Amygdala (tissue), 56 donors: ENCODE results near the gene TAF1.
"Not testable (repeated sequence)": the region's sequence is repeated elsewhere in the genome, so short reads cannot be mapped to it uniquely, and the experiment has no call there.

Source experiments
- DNase-seq, 56 donors: peaks; one replicate each; lab custom pipeline; 2025; lab: John Stamatoyannopoulos, UW

Gene TAF1, protein sequence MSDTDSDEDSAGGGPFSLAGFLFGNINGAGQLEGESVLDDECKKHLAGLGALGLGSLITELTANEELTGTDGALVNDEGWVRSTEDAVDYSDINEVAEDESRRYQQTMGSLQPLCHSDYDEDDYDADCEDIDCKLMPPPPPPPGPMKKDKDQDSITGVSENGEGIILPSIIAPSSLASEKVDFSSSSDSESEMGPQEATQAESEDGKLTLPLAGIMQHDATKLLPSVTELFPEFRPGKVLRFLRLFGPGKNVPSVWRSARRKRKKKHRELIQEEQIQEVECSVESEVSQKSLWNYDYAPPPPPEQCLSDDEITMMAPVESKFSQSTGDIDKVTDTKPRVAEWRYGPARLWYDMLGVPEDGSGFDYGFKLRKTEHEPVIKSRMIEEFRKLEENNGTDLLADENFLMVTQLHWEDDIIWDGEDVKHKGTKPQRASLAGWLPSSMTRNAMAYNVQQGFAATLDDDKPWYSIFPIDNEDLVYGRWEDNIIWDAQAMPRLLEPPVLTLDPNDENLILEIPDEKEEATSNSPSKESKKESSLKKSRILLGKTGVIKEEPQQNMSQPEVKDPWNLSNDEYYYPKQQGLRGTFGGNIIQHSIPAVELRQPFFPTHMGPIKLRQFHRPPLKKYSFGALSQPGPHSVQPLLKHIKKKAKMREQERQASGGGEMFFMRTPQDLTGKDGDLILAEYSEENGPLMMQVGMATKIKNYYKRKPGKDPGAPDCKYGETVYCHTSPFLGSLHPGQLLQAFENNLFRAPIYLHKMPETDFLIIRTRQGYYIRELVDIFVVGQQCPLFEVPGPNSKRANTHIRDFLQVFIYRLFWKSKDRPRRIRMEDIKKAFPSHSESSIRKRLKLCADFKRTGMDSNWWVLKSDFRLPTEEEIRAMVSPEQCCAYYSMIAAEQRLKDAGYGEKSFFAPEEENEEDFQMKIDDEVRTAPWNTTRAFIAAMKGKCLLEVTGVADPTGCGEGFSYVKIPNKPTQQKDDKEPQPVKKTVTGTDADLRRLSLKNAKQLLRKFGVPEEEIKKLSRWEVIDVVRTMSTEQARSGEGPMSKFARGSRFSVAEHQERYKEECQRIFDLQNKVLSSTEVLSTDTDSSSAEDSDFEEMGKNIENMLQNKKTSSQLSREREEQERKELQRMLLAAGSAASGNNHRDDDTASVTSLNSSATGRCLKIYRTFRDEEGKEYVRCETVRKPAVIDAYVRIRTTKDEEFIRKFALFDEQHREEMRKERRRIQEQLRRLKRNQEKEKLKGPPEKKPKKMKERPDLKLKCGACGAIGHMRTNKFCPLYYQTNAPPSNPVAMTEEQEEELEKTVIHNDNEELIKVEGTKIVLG (N-terminal part only)

DNA sequence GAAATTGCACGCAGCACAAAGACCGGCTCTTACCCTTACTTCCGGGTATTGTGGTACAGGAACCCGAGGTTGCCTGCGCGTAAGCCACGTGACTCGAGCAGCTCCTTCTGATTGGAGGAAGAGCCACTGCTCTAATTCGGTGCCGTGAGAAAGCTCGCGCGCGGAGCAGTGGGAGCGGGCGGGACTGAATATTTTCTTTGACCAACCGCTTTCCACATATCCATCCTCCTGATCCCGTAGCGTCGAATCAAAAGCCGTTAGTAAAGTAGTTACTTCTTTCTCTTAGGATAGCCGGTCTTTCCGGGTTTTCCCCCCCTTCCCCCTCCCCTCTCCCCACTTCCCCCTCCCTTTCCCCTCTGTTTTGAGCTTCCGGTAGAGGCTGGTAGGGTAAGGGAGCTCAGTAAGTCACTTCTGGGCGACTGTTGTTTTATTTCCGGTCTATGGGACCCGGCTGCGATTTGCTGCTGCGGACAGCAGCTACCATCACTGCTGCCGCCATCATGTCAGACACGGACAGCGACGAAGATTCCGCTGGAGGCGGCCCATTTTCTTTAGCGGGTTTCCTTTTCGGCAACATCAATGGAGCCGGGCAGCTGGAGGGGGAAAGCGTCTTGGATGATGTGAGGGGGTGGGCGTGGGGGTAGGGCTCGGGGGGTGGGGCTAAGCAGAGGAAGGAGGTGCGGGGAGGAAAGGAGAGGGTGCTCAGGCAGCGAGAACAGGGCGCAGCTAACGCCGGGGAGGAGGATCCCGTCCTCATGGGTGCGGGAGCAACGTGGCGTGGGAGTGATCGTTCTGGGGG lies at the start of gene TAF1:
TSS of gene TAF1 (plus strand) at position 483 of the 799 bp plus-strand sequence. CDS start at position 501, 18 bp downstream.
- peak; percentile 10 to 96 (median 86) for DNase-seq

DNA sequence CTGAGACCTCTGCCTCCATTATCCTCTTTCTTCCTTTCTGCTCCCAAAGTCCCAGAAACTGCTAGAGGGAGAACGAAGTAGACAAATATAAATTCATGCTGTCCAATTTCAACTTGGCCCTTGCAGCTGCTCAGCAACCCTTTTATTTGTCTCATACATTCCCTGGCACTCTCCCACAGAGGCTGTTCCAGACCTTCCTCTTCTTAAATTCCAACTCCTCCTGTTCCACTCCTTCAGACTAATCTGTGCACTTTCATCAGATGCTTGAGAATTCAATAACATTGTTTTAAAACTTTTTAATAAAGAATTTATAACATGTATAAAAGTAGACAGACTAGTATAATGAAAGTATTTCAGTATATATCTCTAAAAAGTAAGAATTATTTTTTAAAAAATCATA lies 49.2 kb upstream of the TAF1 start:
- DNase-seq = not testable (repeated sequence)

DNA sequence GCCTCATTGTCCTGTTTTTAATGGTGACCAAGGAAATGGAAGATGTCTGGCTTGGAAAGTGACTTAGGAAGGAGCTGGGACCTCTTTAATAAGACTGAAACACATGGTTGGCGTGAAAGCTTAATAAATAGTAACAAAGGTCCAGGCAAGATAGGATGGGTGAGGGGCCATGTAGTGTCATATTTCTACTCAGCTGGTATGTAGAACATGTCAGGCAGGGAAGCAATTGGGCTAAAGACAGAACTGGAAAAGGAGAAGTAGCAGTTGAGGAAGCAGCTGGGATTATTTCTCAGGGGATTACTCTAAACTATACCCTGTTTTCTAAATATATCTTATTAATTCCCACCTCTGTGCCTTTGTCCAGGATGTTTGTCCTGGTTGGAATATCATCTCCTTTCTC lies 46.0 kb upstream of the TAF1 start:
- no peak for DNase-seq

GRCh38 chrX:71321731-71322130 lies 44.4 kb upstream of the TAF1 start:
- DNase-seq = no peak

- not testable (repeated sequence) for DNase-seq
Measured at GRCh38 chrX:71324452-71324851, 41.7 kb upstream of the TAF1 start.

DNA sequence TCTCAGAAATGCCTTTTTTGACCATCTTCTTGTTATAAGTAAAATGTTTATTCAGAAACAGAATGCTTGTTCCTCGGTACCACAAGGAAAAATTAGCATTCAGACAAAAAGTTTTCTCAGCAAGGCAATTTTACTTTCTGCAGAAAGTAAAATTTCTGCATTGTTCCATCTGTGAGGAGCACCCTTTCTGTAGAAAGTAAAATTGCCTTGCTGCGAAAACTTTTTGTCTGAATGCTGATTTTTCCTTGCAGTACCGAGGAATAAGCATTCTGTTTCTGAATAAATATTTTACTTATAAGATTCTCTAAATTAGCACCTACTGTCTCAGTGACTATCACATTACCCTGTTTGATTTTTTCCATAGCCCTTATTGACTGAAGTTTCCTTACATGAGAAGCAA lies 39.8 kb upstream of the TAF1 start:
- no peak for DNase-seq

DNA sequence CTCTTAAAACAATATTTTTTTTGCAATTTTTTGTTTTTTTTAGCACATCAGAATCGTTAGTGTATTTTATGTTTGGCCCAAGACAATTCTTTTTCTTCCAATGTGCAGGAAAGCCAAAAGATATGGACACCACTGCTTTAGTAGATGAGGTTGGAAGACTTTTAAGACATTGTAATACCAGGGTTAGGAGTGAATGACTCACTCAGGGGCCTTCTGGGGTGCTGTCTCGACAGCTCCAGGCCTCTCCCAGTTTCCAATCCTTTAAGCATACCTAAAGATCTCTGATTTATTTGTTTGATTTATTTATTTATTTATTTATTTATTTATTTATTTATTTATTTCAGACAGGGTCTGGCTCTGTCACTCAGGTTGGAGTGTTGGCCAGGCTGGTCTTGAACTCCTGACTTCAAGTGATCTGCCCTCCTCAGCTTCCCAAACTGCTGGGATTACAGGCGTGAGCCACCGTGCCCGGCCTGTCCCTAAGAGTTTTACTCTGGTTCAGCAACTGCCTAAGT lies 16.9 kb upstream of the TAF1 start:
- DNase-seq = not testable (repeated sequence)

GRCh38 chrX:71349867-71350266 lies 16.3 kb upstream of the TAF1 start:
- DNase-seq = not testable (repeated sequence)

DNA sequence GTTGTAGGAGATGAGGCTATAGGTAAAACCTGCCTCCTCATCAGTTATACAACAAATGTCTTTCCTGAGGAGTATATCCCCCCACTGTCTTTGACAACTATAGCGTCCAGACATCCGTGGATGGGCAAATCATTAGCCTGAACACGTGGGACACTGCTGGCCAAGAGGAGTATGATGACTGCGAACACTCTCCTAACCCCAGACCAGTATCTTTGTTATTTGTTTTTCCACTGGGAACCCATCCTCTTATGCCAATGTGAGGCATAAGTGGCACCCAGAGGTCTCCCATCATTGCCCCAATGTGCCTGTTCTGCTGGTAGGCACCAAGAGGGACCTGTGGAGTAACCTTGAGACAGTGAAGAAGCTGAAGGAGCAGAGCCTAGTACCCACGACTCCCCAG lies 13.7 kb upstream of the TAF1 start:
- DNase-seq = not testable (repeated sequence)

DNA sequence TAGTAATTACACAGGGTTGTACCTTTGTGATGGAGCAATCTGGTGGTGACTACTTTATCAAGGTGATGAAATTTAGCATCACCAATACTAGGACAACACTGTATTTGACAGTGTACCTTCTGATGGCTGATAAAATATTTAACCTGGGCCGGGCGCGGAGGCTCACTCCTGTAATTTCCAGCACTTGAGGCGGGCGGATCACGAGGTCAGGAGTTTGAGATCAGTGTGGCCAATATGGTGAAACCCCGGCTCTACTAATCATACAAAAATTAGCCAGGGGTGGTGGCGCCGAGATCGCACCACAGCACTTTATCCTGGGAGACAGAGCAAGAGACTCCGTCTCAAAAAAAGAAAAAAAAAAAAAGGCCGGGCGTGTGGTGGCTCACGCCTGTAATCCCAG lies 1.9 kb upstream of the TAF1 start:
- DNase-seq = no peak

DNA sequence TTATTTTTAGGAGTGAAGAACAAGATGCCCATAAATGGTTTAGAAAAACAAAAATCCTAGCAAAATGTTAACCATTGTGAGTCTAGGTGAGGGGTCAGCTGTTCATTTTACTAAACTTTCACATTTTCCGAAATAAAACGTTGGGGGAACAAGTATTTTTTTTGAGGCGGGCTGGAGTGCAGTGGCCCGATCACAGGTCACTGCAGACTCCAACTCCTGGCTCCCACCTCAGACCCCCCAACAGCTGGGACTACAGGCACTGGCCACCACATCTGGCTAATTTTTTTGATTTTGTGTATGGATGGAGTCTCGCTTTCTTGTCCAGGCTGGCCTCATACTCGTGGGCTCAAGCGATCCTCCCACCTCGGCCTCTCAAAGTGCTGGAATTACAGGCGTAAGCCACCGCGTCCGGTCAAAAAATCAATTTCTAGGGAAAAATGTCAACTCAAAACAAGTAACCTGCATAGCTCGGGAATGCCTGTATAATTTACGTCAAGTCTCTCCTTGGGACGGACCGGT lies 742 bp upstream of the TAF1 start:
- peak in 2 of 56 donors; percentile 11 to 25 for DNase-seq

DNA sequence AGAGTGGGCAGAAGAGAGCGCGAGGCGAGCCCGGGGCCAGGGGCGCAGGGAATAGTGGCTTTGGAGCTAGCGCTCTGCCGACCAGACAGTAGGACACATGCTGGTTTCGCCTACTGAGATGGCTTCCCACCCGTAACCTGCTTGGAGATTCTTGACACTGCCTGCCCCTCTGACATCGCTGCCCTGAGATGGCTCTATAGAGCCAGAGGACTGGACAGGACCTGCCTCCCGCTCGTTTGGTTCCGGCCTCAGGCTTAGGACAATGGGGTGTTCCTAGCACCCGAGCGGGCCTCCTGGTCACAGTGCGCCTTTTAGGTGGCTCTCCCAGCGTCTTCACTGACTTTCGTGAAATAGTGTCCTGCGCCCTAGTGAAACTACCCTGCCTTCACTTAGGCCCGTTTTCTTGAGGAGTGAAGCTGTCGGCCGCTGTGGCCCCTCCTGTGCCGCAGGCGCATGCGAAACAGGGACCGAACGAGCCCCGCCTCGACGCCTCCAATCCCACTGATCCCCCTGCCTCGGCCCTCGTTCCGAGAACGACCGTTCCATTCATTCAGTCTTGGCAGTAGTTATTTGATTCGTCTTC lies 608 bp downstream of the TAF1 start:
- peak in 23 of 56 donors; percentile 1 to 40 (median 10) for DNase-seq

DNA sequence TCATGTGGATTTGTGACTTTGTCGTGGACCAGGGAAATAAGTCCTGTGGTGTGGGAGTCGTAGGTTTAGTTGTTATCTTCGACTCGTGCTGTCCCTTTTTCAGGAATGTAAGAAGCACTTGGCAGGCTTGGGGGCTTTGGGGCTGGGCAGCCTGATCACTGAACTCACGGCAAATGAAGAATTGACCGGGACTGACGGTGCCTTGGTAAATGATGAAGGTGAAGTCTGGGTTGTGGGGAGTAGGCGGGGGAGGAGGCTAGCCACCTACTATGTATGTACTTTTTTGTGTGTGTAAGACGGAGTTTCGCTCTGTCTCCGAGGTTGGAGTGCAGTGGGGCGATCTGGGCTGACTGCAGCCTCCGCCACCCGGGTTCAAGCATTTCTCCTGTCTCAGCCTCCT lies 1.2 kb downstream of the TAF1 start:
- no peak for DNase-seq

- DNase-seq = no peak
Measured at GRCh38 chrX:71372388-71372787, 6.2 kb downstream of the TAF1 start.

DNA sequence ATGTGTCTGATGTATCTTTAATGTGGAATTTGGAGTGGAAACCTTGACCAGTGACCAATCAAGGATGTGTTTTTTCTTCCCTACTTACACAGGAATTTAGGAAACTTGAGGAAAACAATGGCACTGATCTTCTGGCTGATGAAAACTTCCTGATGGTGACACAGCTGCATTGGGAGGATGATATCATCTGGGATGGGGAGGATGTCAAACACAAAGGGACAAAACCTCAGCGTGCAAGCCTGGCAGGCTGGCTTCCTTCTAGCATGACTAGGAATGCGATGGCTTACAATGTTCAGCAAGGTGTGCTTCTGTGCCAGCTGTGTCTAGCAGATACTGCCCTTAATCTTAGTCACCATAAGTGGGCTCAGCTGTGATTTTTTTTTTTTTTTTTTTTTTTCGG lies 12.6 kb downstream of the TAF1 start:
- no peak for DNase-seq

DNA sequence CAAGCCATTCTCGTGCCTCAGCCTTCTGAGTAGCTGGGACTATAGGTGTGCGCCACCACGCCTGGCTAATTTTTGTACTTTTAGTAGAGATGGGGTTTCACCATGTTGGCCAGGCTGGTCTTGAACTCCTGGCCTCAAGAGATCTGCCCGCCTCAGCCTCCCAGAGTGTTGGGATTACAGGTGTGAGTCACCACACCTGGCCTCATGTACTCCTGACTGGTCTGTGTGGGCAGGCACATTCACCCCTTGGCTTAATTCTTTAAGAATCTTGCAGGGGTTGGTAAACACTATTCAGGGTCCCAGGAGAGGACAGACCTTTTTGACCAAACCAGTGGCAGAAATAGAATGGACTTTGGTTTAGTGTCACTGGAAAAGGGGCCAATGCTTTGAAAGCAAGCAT lies 25.6 kb downstream of the TAF1 start:
- not testable (repeated sequence) for DNase-seq

DNA sequence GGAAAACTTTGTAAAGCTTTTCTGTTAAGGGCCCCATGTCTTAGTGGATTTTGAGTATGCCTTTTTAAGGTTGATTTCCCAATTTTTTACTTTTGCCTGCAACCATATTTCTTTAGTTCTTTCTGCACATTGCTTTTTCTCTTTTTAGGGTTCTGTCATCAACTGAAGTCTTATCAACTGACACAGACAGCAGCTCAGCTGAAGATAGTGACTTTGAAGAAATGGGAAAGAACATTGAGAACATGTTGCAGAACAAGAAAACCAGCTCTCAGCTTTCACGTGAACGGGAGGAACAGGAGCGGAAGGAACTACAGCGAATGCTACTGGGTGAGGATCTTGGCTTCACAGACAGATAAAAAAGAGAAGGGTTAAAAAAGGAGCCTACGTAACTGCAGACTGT lies 27.8 kb downstream of the TAF1 start:
- no peak for DNase-seq

- DNase-seq = no peak
Measured at GRCh38 chrX:71396576-71396975, 30.4 kb downstream of the TAF1 start.

- no peak for DNase-seq
Measured at GRCh38 chrX:71400710-71401109, 34.6 kb downstream of the TAF1 start.
